Subcutaneous adipose tissue (tissue), 4 donors: ENCODE results near the gene C8A. TPM values are rescaled to one million over a fixed set of nuclear protein-coding genes. Genes with fewer than 3 reads are reported as not detected.

ENCODE experiments used
- CTCF ChIP-seq: fragments of 450-650 bp; IDR thresholded peaks from one replicate; pipeline ENCODE4 v1.5.1; 2016; ENCODE audit warnings: low read depth, mild to moderate bottlenecking, control low read depth, antibody characterized with exemption, moderate library complexity
- total RNA-seq, 4 donors: library from RNA; depleted of rRNA; stranded (reverse); fragments of >200 nt; gene quantifications; one replicate each; pipeline ENCODE4 v1.1.0, GENCODE V29; 2016

Gene C8A
- total RNA-seq, 4 donors from 2014 or later = not detected

DNA sequence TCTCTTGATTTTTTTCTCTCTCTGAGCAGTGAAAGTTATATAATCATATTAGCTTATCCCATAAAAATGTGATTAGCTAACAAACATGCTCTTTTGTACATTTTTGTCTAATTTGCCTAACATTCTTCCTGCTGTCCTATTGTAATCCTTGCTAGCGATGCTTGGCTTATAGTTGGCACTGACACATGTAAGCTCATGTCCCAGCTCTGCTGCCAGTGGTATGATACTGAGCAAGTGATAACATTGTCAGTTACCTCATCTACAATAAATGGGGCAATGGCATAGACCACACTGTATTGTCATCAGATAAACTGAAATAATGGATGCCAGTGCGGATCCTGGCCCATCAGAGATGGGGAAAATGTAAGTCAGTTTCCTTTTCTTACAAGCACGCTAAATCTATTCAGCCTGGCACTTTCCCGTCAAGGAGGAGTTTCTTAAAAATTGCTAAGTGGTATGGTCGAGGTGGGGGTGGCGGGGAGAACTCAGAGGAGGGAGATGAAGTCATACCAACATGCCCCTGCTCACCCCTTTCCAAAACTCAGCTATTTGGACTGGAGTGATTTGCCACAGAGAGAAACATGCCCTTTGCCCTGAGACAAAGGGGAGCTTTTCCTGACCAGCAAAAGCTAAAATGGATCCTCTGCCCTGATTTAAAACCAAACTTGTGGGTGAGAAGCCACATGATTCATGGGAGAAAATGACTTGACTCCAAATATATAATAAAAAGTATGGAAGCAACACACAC lies 36.7 kb upstream of the C8A start:
- no peak for TF ChIP-seq CTCF

DNA sequence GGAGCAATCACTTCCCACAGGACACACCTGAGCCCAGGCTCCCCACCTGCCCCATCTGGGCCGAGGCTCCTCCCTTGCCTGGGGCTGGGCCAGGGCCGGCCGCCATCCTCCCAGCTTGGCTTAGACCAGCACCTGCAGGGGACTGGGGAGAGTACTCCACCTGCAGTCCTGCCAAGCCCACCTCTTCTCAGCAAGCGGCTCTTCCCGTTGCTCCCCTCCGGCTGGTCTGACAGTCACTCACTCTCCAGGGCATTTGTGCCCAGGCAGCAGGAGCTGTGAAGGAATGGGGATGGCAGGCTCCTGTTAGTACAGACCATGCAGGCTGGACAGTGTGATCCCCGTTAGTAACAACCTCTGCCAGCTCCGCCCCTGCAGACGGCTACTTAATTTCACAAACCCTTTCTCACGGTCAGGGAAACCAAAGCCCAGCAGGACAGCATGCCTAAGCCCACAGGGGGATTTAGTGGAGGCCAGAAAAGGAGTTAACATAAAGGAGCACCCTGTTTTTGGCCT lies 35.2 kb upstream of the C8A start, which contains the start of gene FYB2:
Gene FYB2 (minus strand): TSS at position 18 of the 513 bp plus-strand sequence. CDS start 114 bp downstream, outside the sequence.
- TF ChIP-seq CTCF = no peak

DNA sequence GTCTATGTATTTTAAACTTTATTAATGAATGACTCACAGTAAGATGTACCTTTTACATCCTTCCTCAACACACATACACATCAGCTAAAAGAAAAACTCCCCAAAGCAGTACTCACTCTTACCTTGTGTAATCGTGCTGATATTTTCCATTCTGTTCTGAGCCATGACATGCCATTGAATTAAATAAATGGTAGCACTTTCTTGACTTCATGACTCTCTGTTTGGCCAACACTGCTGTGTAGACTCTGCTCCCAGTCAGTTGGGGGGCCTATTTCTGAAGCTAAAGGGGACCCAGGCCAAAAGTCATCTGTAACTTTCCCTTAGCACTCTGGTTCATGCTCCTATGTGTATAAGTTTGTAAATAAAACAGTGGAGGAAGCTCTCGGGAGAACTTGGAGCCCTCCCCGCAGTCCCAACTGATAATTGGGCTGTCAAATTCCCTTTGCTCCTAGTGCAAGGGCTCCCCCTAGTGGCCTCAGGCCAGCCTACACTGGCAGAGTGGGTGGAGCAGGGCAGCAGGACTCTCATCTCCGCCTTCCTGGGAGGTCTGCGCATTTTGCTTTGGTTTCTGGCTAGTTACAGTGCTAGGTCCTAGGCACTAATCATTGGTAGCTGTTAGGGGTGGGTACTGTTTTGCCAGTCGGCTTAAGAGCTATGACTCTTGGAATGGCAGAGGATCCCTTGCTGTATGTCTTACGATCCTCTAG lies 33.7 kb upstream of the C8A start:
- TF ChIP-seq CTCF = no peak

- no peak for TF ChIP-seq CTCF
Observed at GRCh38 chr1:56821462-56821797, 33.2 kb upstream of the C8A start.

DNA sequence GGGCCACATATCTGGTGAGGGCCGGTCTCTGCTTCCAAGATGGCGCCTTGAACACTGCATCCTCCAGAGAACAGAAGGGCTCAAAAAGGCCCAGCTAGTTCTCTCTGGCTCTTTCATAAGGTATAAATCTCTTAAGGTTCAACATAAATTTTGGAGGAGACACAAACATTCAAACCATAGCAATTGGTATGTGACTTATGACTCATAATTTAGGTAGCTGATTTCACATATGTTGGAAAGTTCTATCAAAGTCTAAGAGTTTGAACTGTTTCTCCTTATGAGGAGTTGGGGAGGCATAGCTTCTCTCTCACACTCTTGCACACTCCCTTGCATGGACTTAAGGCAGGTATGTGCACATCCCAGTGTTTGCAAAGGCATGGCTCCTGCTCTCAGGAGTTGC lies 30.3 kb upstream of the C8A start:
- TF ChIP-seq CTCF = no peak

- no peak for TF ChIP-seq CTCF
Observed at GRCh38 chr1:56824938-56825337, 29.7 kb upstream of the C8A start.

- TF ChIP-seq CTCF = no peak
Observed at GRCh38 chr1:56825436-56825835, 29.2 kb upstream of the C8A start.
